Activated effector memory CD4-positive, alpha-beta T cell treated with Interleukin-2 at 50 U/mL for 16 hours (primary cell): ENCODE results near the gene GMEB2.
"Not testable (repeated sequence)": the region's sequence is repeated elsewhere in the genome, so short reads cannot be mapped to it uniquely, and the experiment has no call there.

Experiments used
- DNase-seq: peaks from one replicate; pipeline ENCODE4 v3.0.0-alpha.2; 2020

Gene GMEB2

DNA sequence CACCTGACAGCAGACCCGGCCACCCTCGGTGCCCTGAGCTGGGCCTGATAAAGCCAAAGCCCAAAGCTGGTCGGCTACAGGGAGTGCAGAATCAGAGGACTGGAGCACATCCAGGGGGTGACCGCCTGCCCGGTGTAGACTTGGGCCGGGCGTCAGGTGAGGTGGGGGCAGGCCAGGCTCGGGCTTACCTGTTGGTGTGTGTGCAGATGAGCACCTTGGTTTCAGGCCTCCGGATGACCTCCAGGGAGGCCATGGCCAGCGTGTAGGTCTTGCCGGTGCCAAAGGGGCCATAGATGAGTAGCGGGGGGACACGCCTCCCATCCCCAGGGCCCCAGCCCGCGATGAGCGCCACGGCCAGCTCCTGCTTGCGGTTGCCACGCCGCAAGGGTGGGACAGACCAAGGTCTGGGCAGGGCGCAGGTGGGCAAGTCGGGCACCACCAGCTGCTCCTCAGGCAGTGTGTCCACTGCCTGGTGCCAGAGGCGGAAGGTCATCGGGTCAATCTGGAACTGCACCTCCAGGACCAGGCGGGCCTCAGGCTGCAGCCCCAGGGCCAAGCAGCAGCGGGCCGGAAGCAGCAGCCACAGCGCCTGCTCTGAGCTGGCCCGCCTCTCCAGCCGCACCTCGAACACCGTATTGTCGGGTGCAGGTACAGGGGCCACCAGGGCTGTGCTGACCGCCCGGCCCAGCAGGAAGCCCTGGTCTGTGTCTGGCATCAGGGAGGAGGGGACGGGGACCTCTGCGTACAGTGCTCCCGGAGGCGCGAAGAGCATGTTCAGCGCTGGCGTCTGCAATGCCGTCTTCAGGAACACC is 58.5 kb downstream of the GMEB2 start:
- no peak for DNase-seq

DNA sequence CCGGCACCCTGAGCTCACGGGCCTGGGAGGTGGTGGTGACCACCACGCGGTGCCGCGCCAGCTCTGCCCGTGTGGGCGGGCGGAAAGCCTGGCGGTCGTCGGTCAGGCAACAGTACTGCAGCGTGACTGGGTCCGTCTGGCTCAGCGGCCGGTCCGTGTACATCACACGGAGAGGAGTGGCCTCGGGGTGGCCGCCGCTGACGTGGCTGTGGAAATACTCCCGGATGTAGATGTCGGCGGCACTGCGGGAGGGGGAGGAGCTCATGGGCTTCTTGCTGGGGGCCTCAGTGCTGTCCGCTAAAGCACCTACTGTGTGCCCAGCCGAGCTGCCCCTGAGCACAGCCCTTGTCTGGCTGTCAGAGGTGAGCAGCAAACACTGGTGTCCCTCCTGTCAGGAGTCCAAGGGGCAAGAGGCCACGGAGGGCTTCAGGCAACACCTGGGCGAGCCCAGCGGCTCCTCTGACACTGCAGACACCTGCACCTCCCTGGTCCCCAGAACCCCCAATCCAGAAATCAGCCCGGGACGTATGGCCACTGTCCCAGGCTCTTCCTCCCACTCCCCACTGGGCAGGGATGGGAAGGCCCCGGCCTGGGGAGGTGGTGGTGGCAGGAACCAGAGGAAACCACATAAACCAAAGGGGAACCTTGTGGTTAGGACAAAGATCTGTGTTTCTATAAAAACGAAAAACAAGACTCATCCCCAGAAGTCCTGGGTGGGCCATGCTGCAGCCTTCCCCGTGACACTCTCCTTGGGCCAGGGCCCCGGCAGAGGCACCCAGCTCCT is 59.3 kb downstream of the GMEB2 start:
- peak; percentile 39 for DNase-seq

DNA sequence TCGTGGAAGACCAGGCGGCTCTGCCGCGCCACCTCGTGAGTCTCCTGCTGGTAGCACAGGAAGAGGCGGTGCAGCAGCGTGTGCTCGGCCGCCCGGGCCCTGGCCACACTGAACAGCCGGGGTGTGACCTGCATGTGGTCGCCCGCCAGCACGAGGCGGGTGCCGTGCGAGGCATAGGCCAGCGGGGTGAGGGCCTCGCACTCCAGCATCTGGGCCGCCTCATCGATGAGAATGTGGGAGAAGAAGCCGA is 59.8 kb downstream of the GMEB2 start:
- DNase-seq: no peak

GRCh38 chr20:63566395-63567135 is 60.3 kb downstream of the GMEB2 start:
- no peak for DNase-seq

GRCh38 chr20:63565699-63566335 is 61.1 kb downstream of the GMEB2 start:
- DNase-seq: no peak

- DNase-seq: no peak
Measured at GRCh38 chr20:63565021-63565698, 61.7 kb downstream of the GMEB2 start.

- DNase-seq: no peak
Measured at GRCh38 chr20:63564036-63564810, 62.7 kb downstream of the GMEB2 start.

DNA sequence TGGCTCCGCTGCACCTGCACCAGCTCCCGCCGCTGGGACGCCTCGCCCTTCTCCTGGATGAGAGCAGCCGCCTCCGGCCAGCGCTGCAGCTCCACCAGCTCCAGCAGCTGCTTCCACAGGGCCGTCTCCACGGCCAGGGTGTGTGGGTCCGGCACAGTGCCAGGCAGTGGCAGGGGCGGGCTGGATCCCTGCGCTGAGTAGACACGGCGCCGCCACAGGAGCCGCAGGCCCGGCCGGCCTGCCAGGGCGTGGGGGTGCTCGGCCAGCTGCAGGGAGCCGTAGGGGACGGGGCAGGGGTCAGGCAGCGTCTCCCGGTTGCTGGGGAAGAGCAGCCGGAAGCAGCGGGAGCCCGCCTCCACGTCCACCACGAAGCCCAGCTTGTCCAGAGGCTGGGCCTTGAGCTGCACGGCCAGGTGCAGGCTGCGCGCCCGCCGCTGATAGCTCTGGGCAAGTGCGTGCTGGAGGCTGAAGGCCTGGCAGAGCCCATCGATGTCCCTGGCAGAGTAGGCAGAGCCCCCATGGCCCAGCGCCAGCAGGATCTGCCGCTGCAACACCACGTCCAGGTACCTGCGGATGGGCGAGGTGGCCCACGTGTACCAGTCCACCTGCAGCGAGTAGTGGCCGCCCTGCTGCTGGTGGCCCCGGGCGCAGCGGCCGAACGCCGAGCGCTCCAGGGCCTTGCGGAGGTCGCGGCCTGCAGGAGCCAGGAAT is 63.5 kb downstream of the GMEB2 start:
- DNase-seq: no peak

- no peak for DNase-seq
Measured at GRCh38 chr20:63562461-63563224, 64.3 kb downstream of the GMEB2 start.

DNA sequence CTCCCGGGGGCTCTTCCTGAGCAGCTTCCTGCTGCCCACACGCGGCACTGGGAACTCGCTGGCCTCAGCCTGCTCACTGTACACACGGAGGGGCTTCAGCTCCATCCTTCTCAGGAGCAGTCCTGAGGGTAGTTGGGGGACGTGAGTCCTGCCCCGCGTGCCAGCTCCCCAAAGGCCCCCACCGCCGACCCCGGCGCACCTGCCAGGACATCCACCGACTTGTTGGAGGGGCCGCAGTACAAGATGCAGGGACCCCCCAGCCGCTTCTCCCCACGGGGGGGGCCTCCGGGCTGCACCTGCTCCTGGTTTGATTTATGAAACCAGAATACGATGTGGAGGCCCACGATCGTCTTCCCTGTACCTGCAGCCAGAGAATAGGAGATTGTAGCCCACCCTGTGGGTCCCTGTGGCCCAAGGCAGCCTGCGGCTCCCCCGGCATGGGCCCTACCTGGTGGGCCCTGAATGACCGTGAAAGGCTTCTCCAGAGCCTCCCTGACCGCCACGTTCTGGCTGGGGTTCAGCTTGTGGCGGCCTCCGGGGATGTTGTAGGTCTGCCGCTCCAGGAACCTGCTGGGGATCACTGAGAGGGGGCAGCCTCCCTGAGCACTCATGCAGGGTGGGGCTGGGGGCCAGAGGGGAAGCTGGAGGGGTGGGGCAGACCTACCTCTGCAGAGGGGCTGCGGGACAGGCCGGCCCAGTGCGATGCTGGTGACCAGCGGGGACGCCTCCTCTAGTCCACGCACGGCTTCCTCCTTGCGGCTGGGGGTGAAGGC is 65.1 kb downstream of the GMEB2 start:
- no peak for DNase-seq

DNA sequence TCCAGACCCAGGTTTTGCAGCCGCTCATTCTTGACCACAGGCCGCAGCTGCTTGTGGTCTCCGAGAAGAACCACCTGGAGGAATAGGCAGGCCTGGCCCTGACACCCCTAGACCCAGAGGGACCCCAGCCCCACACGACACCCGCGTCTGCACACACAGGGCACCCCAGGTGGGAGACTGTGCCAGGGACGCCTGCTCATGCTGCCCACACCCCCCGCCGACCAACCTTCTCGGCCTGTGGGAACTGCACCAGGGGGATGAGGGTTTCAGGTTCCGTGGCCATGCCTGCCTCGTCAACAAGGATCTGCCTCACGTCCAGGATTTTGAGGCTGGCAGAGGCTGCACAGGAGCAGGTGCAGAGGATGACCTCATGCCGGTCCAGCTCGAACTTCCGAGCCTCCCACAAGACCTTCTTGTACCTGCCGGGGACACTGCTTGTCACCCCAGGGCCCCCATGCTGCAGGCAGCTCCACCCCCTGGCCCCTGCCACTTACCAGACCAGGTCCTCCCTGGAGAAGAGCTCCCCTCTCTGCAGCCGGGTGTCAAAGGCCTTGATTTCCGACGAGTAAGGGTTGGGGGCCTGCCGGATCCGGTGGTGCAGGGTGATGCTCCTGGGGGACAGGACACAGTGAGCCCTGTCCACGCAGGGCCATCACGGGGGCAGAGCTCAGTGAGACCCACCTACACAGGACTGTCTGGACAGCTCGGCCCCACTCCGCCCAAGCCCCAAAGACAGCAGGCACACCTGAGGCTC is 65.9 kb downstream of the GMEB2 start:
- DNase-seq: no peak

DNA sequence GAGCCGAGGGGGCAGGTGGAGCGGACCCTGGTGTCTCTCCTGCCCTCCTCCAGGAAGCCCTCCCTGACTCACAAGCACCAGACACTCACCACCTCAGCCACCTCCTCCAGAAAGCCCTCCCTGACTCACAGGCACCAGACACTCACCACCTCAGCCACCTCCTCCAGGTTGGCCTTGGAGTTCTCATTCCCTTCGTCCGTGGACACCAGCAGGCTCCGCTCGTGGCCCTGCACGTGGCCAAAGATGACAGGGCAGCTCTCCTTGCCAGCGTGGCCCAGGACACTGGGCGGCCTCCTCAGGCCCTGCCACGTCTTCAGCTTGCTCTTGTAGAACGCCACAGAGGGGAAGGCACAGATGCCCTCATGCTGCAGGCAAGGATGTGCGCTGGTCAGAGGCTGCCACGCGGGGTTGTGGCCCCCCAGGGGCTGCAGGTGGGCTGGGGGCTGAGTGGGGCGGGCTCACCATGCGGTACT is 66.5 kb downstream of the GMEB2 start:
- DNase-seq: no peak

DNA sequence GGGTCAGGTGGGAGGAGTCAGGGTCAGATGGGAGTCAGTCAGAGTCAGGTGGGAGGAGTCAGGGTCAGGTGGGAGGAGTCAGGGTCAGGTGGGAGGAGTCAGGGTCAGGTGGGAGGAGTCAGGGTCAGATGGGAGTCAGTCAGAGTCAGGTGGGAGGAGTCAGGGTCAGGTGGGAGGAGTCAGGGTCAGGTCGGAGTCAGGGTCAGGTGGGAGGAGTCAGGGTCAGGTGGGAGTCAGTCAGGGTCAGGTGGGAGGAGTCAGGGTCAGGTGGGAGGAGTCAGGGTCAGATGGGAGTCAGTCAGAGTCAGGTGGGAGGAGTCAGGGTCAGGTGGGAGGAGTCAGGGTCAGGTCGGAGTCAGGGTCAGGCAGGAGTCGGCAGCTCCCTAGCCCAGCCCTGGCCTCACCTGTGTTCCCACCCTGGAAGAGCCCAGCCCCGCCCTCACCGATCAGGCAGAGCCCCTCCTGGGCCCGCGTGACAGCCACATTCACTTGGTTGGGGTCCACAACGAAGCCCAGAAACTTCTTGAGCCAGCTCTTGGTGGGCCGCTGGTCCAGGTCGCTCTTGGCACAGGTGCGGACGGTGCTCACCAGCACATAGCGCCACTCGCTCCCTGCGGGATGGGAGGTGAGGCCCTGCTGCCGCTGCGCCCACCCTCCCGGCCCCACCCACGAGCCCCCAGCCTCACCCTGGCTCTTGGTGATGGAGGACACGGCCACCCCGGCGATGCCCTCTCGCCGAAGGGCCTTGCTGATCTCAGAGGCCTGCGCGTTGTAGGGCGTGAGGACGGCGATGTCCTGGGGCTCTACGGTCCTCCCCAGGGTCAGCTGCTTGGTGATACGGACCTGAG is 67.2 kb downstream of the GMEB2 start:
- DNase-seq: not testable (repeated sequence)

DNA sequence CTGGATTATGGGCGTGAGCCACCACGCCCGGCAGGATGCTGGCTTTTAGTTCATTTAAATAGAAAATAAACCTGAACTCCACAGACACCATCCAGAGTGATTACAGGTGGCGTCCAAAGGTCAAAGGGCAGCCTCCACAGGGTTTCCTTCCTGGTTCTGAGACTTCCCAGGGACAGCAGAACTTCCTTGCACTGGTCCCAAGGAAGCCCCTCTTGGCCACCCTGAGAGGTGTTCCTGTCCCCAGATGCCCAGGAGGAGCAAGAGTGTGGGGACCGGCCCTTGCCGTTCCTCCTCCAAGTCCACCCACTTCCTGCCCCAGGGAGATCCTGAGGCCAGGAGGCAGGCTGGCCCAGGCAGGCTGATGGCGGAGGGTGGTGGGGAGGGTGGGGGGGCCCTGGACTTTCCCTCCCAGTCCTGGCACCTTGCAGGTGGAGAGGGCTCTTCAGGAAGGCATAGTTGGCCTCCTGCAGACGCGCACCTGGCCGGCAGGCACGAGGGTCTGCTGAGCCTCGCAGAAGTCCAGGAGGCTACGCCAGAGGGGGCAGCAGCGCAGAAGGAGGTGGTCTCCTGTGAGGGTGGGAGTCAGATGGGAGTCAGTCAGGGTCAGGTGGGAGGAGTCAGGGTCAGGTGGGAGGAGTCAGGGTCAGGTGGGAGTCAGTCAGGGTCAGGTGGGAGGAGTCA is 68.0 kb downstream of the GMEB2 start:
- no peak for DNase-seq

GRCh38 chr20:63557481-63557891 is 69.4 kb downstream of the GMEB2 start:
- no peak for DNase-seq

GRCh38 chr20:63556873-63557478 is 69.9 kb downstream of the GMEB2 start:
- DNase-seq: no peak
